Stimulated activated CD8-positive, alpha-beta memory T cell treated with anti-CD3 and anti-CD28 coated beads, Interleukin-7, amount 100 ng/mL, for 24 hours (primary cell): Measurements from ENCODE around the gene ZC3H4.
A peak's percentile ranks its signal among the peaks of the same experiment; 100 is the strongest.
"Not testable (repeated sequence)": the region's sequence is repeated elsewhere in the genome, so short reads cannot be mapped to it uniquely, and the experiment has no call there.

Source experiments
- DNase-seq: peaks from one replicate; pipeline ENCODE4 v3.0.0-alpha.2; 2020; ENCODE audit warnings: low read depth

ZC3H4 gene

GRCh38 chr19:47112997-47113849 lies at the start of gene ZC3H4:
ZC3H4 (minus strand) TSS chr19:47113776; CDS start chr19:47112584, 1,192 bp downstream.
- DNase-seq = peak; percentile 97

- DNase-seq = no peak
These were observed 48.4 kb upstream of the ZC3H4 start for GRCh38 chr19:47161876-47162489.

GRCh38 chr19:47158879-47159503 lies 45.4 kb upstream of the ZC3H4 start:
- DNase-seq = no peak

GRCh38 chr19:47158367-47158791 lies 44.8 kb upstream of the ZC3H4 start:
- DNase-seq = no peak

- DNase-seq = no peak
These were observed 44.1 kb upstream of the ZC3H4 start for GRCh38 chr19:47157431-47158321.

GRCh38 chr19:47156861-47157430 lies 43.4 kb upstream of the ZC3H4 start:
- DNase-seq = no peak

- no peak for DNase-seq
These were observed 41.6 kb upstream of the ZC3H4 start for GRCh38 chr19:47155148-47155547.

GRCh38 chr19:47153266-47153665 lies 39.7 kb upstream of the ZC3H4 start:
- DNase-seq = no peak

- no peak for DNase-seq
These were observed 39.1 kb upstream of the ZC3H4 start for GRCh38 chr19:47152632-47153031.

GRCh38 chr19:47152205-47152604 lies 38.6 kb upstream of the ZC3H4 start:
- DNase-seq = no peak

GRCh38 chr19:47151627-47152026 lies 38.1 kb upstream of the ZC3H4 start:
- DNase-seq = no peak

GRCh38 chr19:47146920-47147319 lies 33.3 kb upstream of the ZC3H4 start:
- no peak for DNase-seq

GRCh38 chr19:47145639-47146486 lies 32.3 kb upstream of the ZC3H4 start:
- no peak for DNase-seq

- DNase-seq = no peak
These were observed 31.1 kb upstream of the ZC3H4 start for GRCh38 chr19:47144630-47145029.

- DNase-seq = no peak
These were observed 29.9 kb upstream of the ZC3H4 start for GRCh38 chr19:47143322-47144073.

GRCh38 chr19:47142779-47143178 lies 29.2 kb upstream of the ZC3H4 start:
- DNase-seq = no peak

GRCh38 chr19:47141695-47142094 lies 28.1 kb upstream of the ZC3H4 start:
- no peak for DNase-seq

GRCh38 chr19:47141252-47141651 lies 27.7 kb upstream of the ZC3H4 start:
- not testable (repeated sequence) for DNase-seq

- no peak for DNase-seq
These were observed 21.6 kb upstream of the ZC3H4 start for GRCh38 chr19:47135156-47135555.

- no peak for DNase-seq
These were observed 21.0 kb upstream of the ZC3H4 start for GRCh38 chr19:47134545-47134944.
